ENCODE results near the gene EGR1.
"Not testable (repeated sequence)": the region's sequence is repeated elsewhere in the genome, so short reads cannot be mapped to it uniquely, and the experiment has no call there.

Gene EGR1

DNA sequence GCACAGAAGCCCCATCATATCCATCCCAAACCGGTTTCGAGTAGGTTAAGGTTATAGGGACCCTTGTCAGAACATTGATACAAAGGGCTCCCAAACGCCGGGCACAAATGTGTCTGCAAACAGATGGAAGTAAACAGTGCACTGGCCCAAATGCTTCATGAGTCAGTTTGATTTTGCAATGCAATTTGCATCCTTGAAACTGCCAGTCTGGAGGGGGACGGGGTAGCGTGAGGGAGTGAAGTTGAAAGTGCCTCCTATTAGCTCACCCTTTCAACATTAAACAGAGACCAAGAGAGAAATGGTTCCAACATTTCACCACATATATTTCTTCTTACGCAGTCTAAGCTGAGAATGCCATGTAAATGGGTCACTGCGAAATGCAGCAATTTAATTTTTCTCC lies 42.2 kb downstream of the EGR1 start:
- DNase-seq (ENCODE audit: low read depth), result not testable (repeated sequence)

DNA sequence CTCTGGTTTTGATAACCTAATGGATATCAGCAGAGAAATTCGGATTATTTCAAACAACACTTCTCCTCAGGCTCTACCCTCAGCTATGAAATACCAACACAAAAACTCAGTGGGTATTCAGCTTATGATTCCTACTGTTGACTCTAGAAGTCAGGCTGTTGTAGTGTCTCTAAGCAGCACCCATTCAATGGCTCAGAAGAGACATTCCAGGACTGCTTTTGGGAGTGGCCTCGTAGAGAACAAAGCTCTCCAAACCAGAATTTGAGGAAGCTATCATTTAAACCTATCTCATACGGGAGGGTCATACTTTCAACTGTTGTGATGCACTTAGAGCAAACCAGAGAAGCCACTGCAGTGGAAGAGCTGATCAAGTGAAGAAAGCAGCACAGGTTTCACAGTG lies 43.7 kb downstream of the EGR1 start:
- DNase-seq (ENCODE audit: low read depth), result no peak

DNA sequence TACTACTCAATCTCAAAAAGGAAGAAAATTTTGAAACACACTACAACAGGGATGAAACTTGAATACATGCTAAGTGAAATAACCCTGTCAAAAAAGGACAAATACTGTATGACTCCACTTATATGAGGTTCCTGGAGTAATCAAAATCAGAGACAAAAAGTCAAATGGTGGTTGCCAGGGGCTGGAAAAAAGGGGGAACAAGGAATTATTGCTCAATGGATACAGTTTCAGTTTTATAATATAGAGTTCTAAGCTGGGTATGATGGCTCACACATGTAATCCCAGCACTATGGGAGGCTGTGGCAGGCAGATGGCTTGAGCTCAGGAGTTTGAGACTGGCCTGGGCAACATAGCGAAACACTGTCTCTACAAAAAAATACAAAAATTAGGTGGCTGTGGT lies 48.7 kb downstream of the EGR1 start:
- DNase-seq (ENCODE audit: low read depth), result no peak

- DNase-seq (ENCODE audit: low read depth), result no peak
Observed at GRCh38 chr5:138515556-138516245, 50.4 kb downstream of the EGR1 start.

- DNase-seq (ENCODE audit: low read depth), result no peak
Observed at GRCh38 chr5:138517437-138517836, 52.2 kb downstream of the EGR1 start.

Data from activated T-cell treated with anti-CD3 and anti-CD28 coated beads for 1 hour (primary cell).